ENCODE measurements around the gene TAB2.
"Not testable (repeated sequence)": the region's sequence is repeated elsewhere in the genome, so short reads cannot be mapped to it uniquely, and the experiment has no call there.

The TAB2 gene

GRCh38 chr6:149444360-149445094, 127.0 kb downstream of the TAB2 start:
- DNase-seq (ENCODE audit: low spot score) = not testable (repeated sequence)

GRCh38 chr6:149445095-149445466, 127.6 kb downstream of the TAB2 start:
- no peak for DNase-seq (ENCODE audit: low spot score)

GRCh38 chr6:149445573-149445972, 128.1 kb downstream of the TAB2 start:
- DNase-seq (ENCODE audit: low spot score) = no peak

DNA sequence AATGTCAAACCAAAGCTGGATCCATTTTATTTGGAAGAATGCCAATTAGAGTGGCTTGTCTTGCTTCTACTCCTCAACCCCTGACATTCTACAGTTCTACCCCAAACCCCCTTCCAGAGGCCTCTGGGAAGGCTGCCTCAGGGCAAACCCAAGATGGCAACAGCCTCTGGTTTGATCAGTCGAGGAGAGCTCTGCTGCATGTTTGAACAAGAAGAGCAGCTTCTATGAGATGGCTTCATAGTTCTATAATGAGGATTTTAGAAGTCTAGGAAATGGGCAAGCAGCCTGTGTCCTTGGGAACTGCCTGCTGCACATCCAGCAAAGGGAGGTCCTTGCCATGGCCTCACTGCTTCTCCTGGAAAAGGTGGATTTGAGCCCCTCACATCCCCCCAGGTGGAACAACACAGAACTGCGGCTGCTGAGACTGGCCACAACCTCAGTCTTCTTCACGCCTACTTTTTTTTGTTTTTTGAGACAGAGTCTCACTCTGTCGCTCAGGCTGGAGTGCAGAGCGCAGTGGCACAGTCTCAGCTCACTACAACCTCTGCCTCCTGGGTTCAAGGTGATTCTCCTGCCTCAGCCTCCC, 129.4 kb downstream of the TAB2 start:
- no peak for DNase-seq (ENCODE audit: low spot score)

GRCh38 chr6:149448821-149449453, 131.4 kb downstream of the TAB2 start:
- no peak for DNase-seq (ENCODE audit: low spot score)

- no peak for DNase-seq (ENCODE audit: low spot score)
Observed at GRCh38 chr6:149449831-149450678, 132.5 kb downstream of the TAB2 start.

DNA sequence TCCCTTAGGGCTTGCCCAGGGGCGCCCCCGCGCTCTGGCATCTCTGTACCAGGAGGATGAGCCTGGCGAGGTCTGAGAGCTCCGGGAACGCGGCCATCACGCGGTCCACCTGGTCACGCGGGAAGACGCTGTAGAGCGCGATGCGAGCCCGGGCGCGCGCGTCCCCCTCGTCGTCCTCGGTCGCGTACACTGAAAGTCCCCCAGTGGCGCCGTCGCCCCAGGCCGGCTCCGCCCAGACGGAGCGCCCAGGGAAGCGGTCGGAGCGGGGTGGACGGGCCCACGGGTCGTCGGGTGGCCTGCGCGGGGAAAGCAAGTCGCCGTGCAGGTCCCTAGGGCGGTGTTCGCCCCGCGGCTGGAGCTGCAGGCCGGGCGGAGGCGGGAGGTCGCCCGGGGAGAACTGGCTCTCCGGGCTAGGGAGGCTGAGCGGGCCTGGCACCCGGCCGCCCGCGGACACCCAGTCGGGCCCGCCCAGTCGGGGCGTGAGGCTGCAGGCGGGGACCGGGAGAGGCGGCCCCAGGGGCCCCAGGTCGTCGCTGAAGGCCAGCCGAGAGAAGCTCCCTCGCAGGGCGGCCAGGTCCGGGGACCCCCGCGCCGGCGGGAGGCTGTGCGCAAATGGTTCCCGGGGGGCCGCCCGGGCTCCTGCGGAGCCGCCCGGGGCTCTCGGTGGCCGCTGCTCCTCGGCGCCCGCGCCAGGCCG, 133.3 kb downstream of the TAB2 start:
- DNase-seq (ENCODE audit: low spot score) = peak; percentile 18

DNA sequence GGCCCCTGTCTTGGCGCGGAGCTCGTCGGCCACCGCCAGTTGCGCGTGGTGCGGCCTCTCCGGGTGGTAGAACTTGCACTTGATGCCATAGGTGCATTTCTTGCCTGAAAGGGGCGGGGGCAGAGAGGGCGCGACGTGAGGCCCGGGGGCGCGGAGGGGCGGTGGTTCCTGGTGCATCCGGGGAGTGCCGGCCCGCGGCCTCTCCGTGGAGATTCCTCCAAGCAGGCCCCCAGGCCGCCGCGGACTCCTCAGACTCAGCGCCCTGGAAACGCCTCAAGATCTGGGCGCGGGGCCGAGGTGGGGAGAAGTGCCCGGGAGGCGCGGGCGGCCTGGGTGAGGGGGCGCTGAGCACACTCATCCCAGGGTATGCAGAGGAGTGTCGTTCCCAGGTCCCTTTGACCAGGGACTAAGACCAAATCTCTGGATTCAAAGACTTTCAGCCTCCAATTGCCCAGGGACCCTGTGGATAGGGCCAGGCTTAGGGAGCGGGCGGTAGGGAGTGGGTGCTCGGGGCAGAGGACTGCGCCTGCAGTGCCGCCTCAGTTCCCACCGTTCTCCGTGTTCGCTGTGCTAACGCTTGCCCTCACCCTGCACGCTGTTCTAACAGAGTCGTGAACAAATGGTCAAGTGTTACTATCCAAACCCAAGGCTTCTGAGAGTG, 134.0 kb downstream of the TAB2 start:
- peak; percentile 29 for DNase-seq (ENCODE audit: low spot score)

GRCh38 chr6:149452037-149452939, 134.8 kb downstream of the TAB2 start:
- DNase-seq (ENCODE audit: low spot score) = no peak

- DNase-seq (ENCODE audit: low spot score) = no peak
Observed at GRCh38 chr6:149453597-149454345, 136.3 kb downstream of the TAB2 start.

GRCh38 chr6:149454346-149454848, 136.9 kb downstream of the TAB2 start:
- peak; percentile 59 for DNase-seq (ENCODE audit: low spot score)

- DNase-seq (ENCODE audit: low spot score) = no peak
Observed at GRCh38 chr6:149455031-149455732, 137.7 kb downstream of the TAB2 start.

GRCh38 chr6:149456311-149457021, 139.0 kb downstream of the TAB2 start:
- no peak for DNase-seq (ENCODE audit: low spot score)

GRCh38 chr6:149457316-149457884, 139.9 kb downstream of the TAB2 start:
- no peak for DNase-seq (ENCODE audit: low spot score)

GRCh38 chr6:149458196-149458595, 140.7 kb downstream of the TAB2 start:
- DNase-seq (ENCODE audit: low spot score) = no peak

GRCh38 chr6:149458806-149459205, 141.3 kb downstream of the TAB2 start:
- no peak for DNase-seq (ENCODE audit: low spot score)

DNA sequence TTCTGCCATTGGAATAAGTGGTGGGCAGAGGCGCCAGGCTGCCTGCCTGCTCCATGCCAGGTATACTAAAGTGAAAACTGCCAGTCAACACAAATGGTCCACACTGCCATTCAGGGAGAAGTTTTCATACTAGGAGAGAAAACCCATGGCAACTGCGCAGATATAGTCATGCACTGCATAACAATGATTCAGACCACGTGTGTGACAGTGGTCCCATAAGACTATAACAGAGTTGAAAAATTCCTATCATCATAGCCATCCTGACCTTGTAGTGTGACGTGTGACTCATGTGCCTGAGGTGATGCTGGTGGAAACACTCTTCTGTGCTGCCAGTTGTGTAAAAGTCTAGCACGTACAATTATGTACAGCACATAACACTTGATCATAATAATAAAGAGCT, 142.2 kb downstream of the TAB2 start:
- no peak for DNase-seq (ENCODE audit: low spot score)

GRCh38 chr6:149460249-149460648, 142.7 kb downstream of the TAB2 start:
- not testable (repeated sequence) for DNase-seq (ENCODE audit: low spot score)

All from SW480 (cell line).